ENCODE results near the gene SMARCC2.

Gene SMARCC2

DNA sequence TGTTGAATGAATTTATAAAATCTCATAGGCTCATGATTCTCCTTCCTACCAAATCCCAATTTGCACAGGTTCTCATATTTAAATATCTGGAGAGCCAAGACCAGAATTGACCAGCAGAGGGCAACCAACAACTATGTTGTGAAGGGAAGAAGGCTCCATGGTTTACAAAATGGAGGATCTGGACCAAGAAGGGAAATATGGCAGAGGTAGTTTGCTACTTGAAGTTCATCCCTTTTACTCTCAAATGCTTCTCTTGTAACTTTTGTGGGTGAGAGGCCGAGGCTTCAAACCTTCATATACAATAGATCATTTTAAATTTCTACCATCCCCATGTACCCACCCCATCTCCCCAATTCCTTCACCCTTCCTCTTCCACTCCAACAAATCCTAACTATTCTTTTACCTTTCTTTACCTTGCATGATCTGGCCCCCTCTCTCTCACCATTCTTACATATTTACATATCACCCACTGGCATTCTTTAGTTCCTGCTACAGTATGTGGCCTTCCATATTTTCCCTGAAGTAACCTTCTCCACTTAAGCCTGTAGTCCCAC is 3.8 kb upstream of the SMARCC2 start:
- ATAC-seq (peak; percentile 29), DNase-seq (ENCODE audit: low spot score in 2 of 2) (peak; percentile 58 to 83)
- peaks cover 39% of the 10 kb centered on the region for H3K4me1 Mint-ChIP-seq
- H3K4me3 Mint-ChIP-seq: no peak overlapping the region
- H3K9me3 Mint-ChIP-seq: no peaks in the 10 kb centered on the region
- peak overlapping the region; percentile 84 for H3K27ac Mint-ChIP-seq
- peaks cover 21% of the 10 kb centered on the region for H3K36me3 Mint-ChIP-seq

DNA sequence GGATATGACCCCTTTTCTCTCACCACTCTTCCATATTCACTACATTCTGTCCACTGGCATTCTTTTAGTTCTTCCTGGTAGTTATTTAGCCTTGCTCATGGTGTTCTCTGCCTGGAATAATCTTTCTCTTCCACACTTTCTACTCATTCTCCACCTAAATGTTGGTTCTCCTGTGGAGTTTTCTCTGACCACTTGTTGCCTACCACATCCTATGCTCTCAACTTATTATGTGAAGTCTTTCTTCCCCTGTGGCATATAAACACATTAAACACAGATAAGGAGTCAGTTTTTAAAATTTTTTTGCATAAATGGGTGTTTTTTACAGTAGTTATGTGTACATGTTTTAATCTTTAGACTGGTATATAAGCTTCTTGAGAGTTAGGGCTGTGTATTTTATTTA is 3.3 kb upstream of the SMARCC2 start:
- no peak for DNase-seq (ENCODE audit: low spot score in 2 of 2)
- Mint-ChIP-seq H3K4me3 (no peak overlapping the region), H3K27ac (peak overlapping the region; percentile 84), H3K36me3 (peaks cover 27% of the 10 kb centered on the region), H3K9me3 (no peaks in the 10 kb centered on the region), H3K4me1 (peaks cover 44% of the 10 kb centered on the region)
- ATAC-seq: no peak

DNA sequence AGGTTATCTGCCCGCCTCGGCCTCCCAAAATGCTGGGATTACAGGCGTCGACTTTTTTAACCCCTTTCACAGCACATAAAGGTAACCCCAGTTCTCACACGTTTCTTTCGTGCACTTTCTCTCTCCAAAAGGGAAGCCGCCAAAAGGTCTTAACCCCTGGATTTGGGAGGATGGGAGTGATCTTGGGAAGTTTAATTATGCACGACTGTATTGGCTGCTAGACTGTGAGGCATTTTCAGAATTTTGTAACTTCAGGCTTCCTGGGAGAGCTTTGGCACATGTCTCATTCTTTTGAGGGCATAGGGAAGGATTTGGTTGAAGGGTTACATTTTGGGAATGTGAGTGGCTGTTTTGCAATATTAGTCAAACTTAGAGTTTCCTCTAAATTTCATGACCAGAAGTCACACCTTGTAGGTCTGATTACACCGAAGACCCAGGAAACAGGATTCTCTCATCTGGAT is 1.4 kb upstream of the SMARCC2 start:
- no peak for ATAC-seq
- peaks cover 60% of the 10 kb centered on the region for H3K4me1 Mint-ChIP-seq

DNA sequence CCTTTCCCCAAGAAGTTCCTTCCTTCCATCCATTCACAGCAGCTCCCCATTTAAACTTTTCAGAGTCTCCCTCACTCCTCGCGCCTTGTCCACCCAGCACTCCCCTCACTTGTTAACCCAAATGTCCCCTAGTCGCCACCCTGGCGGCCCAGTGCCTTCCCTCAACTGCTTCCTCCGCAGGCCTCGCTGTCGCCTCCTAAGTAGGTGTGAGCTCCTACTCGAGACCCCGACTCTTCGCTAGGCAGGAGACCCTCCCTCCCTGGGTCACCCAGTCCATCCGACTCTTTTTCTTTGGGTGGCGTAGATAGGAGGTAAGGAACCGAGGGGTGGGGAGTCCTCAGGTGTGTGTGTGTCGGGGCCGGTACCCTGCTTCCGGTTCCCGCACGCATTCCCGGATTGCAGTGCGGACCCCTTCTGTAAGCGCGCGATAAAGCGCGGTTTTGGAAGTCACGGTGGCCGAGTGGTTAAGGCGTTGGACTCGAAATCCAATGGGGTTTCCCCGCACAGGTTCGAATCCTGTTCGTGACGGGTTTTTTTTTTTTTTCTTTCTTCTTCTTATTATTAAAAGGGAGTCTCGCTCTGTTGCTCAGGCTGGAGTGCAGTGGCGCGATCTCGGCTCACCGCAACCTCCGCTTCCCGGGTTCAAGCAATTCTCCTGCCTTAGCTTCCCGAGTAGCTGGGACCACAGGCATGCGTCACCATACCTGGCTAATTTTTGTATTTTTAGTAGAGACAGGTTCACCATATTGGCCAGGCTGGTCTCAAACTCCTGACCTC is 823 bp upstream of the SMARCC2 start:
- H3K36me3 Mint-ChIP-seq: peaks cover 51% of the 10 kb centered on the region
- ATAC-seq (peak; percentile 63), DNase-seq (ENCODE audit: low spot score in 2 of 2) (peak; percentile 72 to 96)
- H3K27ac Mint-ChIP-seq: peak overlapping the region; percentile 100
- peaks cover 62% of the 10 kb centered on the region for H3K4me1 Mint-ChIP-seq
- H3K4me3 Mint-ChIP-seq: peak overlapping the region; percentile 97
- no peaks in the 10 kb centered on the region for H3K9me3 Mint-ChIP-seq

More for the DNA sequence above, 1.4 kb upstream of the SMARCC2 start:
- Mint-ChIP-seq H3K36me3 (peaks cover 45% of the 10 kb centered on the region), H3K27ac (peak overlapping the region; percentile 100), H3K9me3 (no peaks in the 10 kb centered on the region), H3K4me3 (peak overlapping the region; percentile 97)
- DNase-seq (ENCODE audit: low spot score in 2 of 2): no peak

DNA sequence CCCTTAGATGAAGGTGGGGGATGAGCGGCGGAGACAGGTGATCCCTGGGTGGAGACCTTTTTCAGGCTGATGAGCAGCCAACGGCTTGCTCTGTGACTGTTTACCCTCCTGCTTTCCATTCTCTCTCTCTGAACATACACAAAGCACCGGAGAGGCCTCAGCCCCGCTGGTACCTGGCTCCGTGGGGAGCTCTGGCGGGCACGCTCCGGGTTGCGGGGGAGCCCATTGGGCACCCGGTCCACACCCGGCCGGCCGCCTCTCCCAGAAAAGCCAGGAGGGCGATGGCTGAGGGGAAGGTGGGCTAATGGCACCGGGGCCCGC is 545 bp downstream of the SMARCC2 start:
- Mint-ChIP-seq H3K9me3 (no peaks in the 10 kb centered on the region), H3K27ac (peak overlapping the region; percentile 90), H3K36me3 (peaks cover 65% of the 10 kb centered on the region), H3K4me3 (peak overlapping the region; percentile 97), H3K4me1 (peaks cover 56% of the 10 kb centered on the region)
- ATAC-seq (peak; percentile 0), DNase-seq (ENCODE audit: low spot score in 2 of 2) (peak in 1 of 2 donors; percentile 70)

GRCh38 chr12:56188131-56188777 is 1.0 kb downstream of the SMARCC2 start:
- no peak for ATAC-seq
- peaks cover 70% of the 10 kb centered on the region for H3K36me3 Mint-ChIP-seq
- peak overlapping the region; percentile 97 for H3K4me3 Mint-ChIP-seq
- H3K27ac Mint-ChIP-seq: peak overlapping the region; percentile 90
- no peaks in the 10 kb centered on the region for H3K9me3 Mint-ChIP-seq
- DNase-seq (ENCODE audit: low spot score in 2 of 2): no peak
- H3K4me1 Mint-ChIP-seq: peaks cover 53% of the 10 kb centered on the region

GRCh38 chr12:56186957-56187356 is 2.3 kb downstream of the SMARCC2 start:
- no peak for DNase-seq (ENCODE audit: low spot score in 2 of 2)
- peaks cover 43% of the 10 kb centered on the region for H3K4me1 Mint-ChIP-seq
- no peaks in the 10 kb centered on the region for H3K9me3 Mint-ChIP-seq
- H3K27ac Mint-ChIP-seq: peak overlapping the region; percentile 90
- H3K4me3 Mint-ChIP-seq: peak overlapping the region; percentile 97
- peaks cover 83% of the 10 kb centered on the region for H3K36me3 Mint-ChIP-seq
- no peak for ATAC-seq

GRCh38 chr12:56178347-56178746 is 10.9 kb downstream of the SMARCC2 start:
- H3K4me1 Mint-ChIP-seq: no peaks in the 10 kb centered on the region
- H3K27ac Mint-ChIP-seq: peak overlapping the region; percentile 60
- no peak overlapping the region for H3K4me3 Mint-ChIP-seq
- no peaks in the 10 kb centered on the region for H3K9me3 Mint-ChIP-seq
- H3K36me3 Mint-ChIP-seq: peaks cover 100% of the 10 kb centered on the region
- ATAC-seq: no peak
- DNase-seq (ENCODE audit: low spot score in 2 of 2): no peak

- ATAC-seq (no peak), DNase-seq (ENCODE audit: low spot score in 2 of 2) (no peak)
- Mint-ChIP-seq H3K36me3 (peaks cover 100% of the 10 kb centered on the region), H3K4me1 (no peaks in the 10 kb centered on the region), H3K27ac (peak overlapping the region; percentile 87), H3K9me3 (no peaks in the 10 kb centered on the region), H3K4me3 (no peak overlapping the region)
These were observed 16.4 kb downstream of the SMARCC2 start for GRCh38 chr12:56172839-56173238.

DNA sequence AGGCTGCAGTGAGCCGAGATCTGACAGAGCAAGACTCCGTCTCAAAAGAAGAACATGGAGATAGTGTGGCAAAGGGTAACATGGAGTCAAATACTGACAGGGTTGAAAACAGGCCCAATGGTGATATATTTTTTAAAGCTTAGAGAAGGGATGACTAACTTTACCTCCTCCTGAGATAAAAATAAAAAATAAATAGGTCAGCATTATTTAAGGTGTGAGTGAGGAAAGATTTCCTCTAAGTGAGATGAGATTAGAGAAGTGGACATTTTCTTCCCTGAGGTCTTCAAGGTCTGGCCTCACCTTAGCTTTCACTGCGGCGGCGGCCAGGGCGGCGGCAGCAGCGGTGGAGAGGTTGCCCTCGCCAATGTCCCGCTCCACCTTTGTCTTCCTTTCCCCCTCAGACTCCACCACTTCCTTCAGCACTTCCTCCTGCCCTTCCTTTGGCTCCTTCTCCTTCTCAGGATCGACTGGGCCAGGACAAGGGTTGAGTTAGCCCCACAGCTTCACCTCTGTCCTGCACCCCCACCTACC is 20.0 kb downstream of the SMARCC2 start:
- Mint-ChIP-seq H3K4me1 (peaks cover 3% of the 10 kb centered on the region), H3K4me3 (no peak overlapping the region), H3K36me3 (peaks cover 100% of the 10 kb centered on the region), H3K27ac (peak overlapping the region; percentile 87), H3K9me3 (no peaks in the 10 kb centered on the region)
- DNase-seq (ENCODE audit: low spot score in 2 of 2) (no peak), ATAC-seq (no peak)

DNA sequence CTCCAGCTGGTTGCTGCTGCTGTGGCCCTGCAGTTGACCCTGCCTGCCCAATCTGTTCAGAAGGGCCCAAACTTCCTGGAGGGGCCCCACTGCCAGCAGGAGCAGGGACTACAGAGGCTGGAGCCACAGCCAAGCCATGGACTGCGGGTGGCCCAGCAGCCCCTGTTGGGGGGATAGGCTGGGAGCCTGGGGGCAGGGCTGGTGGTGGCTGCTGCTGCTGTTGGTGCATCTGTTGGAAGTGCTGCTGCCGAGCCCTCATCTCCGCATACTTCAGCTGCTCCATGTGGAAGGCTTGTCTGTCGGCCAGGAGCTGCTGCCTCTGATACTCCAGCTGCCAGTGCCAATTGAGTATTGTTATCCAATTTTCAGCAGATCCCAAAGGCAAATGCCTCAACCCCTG is 23.9 kb downstream of the SMARCC2 start:
- DNase-seq (ENCODE audit: low spot score in 2 of 2) (no peak), ATAC-seq (no peak)
- H3K36me3 Mint-ChIP-seq: peaks cover 100% of the 10 kb centered on the region
- H3K4me3 Mint-ChIP-seq: no peak overlapping the region
- peak overlapping the region; percentile 98 for H3K27ac Mint-ChIP-seq
- H3K9me3 Mint-ChIP-seq: no peaks in the 10 kb centered on the region
- H3K4me1 Mint-ChIP-seq: peaks cover 32% of the 10 kb centered on the region

DNA sequence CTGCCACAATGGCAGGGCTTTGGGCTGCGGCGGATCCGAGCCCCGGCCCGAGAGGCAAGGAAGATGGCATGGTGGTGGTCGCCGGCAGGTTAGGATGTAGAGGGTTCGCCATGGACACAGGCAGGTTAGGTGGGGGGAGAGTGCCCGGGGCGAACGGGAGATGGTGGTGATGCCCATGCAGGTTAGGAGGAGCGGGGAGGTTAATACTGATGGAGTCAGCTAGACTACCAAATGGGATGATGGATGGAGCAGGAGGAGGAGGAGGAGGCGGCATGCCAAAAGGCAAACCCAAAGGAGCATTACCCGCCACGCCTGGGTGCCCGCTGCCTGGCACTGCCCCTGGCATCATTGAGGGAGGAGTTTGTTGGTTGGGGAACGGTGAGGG is 24.9 kb downstream of the SMARCC2 start:
- H3K36me3 Mint-ChIP-seq: peaks cover 100% of the 10 kb centered on the region
- ATAC-seq (no peak), DNase-seq (ENCODE audit: low spot score in 2 of 2) (no peak)
- H3K9me3 Mint-ChIP-seq: no peaks in the 10 kb centered on the region
- no peak overlapping the region for H3K4me3 Mint-ChIP-seq
- peak overlapping the region; percentile 98 for H3K27ac Mint-ChIP-seq
- peaks cover 42% of the 10 kb centered on the region for H3K4me1 Mint-ChIP-seq

DNA sequence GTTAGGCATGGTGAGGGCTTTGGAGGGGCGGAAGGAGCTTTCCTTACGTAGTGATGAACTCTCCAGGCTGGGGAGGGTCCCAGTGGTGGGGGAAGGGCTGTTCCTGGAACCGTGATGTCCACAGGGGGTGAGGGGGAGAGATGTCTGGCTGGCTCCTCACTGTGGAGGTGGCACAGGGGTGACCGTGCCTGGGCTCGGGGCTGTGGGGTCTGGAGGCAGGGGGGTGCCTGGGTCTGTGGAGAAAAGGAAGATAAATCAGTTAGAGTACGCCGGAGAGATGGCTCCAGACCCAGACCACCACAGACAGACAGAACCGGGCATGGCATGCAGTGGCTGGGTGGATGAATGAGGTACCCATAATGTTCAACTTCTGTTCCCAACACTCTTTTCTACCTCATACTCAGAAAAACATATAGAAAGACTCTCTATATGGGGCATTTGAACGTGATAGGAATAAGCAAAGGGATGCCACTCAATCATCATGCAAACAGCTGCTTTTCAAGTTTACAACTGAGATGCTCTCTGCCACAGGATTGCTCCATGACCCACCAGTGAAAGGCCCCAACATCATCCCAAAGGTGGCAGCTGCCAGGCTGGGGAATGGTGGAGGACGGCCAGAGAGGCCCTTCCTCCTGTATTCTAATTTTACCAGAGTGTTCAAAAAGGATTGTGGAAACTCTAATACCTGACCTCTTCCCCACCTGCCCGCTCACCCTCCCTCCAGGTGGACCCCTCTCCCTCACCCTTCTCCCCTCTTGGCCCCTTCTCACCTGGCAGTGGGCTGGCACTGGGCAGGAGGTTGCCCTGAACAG is 25.5 kb downstream of the SMARCC2 start:
- Mint-ChIP-seq H3K4me1 (peaks cover 48% of the 10 kb centered on the region), H3K9me3 (no peaks in the 10 kb centered on the region), H3K36me3 (peaks cover 100% of the 10 kb centered on the region), H3K27ac (peak overlapping the region; percentile 98), H3K4me3 (no peak overlapping the region)
- DNase-seq (ENCODE audit: low spot score in 2 of 2): no peak
- no peak for ATAC-seq

GRCh38 chr12:56162468-56163290 is 26.6 kb downstream of the SMARCC2 start:
- Mint-ChIP-seq H3K27ac (peak overlapping the region; percentile 98), H3K4me3 (no peak overlapping the region)
- ATAC-seq: no peak

More at GRCh38 chr12:56162468-56163290, 26.6 kb downstream of the SMARCC2 start:
- H3K36me3 Mint-ChIP-seq: peaks cover 100% of the 10 kb centered on the region
- DNase-seq (ENCODE audit: low spot score in 2 of 2): no peak
- H3K9me3 Mint-ChIP-seq: no peaks in the 10 kb centered on the region
- peaks cover 55% of the 10 kb centered on the region for H3K4me1 Mint-ChIP-seq

All from stimulated activated effector memory CD8-positive, alpha-beta T cell treated with anti-CD3 and anti-CD28 coated beads, Interleukin-12 subunit alpha, Interleukin-12 subunit beta, amount 100 ng/mL, for 72 hours (primary cell).